Lower leg skin (tissue), 4 donors: ENCODE data around the gene RABL2A. TPM values are rescaled to one million over a fixed set of nuclear protein-coding genes. Genes with fewer than 3 reads are reported as not detected.
"Not testable (repeated sequence)": the region's sequence is repeated elsewhere in the genome, so short reads cannot be mapped to it uniquely, and the experiment has no call there.

Experiments
- DNase-seq, 2 donors: peaks; one replicate each; pipeline ENCODE4 v3.0.0-alpha.2; 2019; ENCODE audit warnings: low spot score in 2 of 2
- H3K4me3 ChIP-seq: fragments of 200-600 bp; sonication (generic); 2 replicates; pipeline ENCODE4 v1.5.1; 2017; ENCODE audit warnings: mild to moderate bottlenecking, low read depth; ENCODE audit not compliant: poor library complexity, severe bottlenecking
- WGBS, 2 donors: methylation state at CpG; one replicate each; pipeline ENCODE4 v1.1.5; 2018; 5-methylcytosine and 5-hydroxymethylcytosine counted together
- intact Hi-C: fragments of 100-400 bp; cut with DNase I; formaldehyde crosslinking; loops from one replicate; pipeline ENCODE4 v1.15.0; 2023; ENCODE audit warnings: low total_unique reads
- total RNA-seq, 4 donors: library from RNA; depleted of rRNA; stranded (reverse); fragments of >200 nt; gene quantifications; one replicate each; pipeline ENCODE4 v1.1.0, GENCODE V29; 2016
- TF ChIP-seq, protein P1 (sequence below), 3 donors: fragments of 450-650 bp; IDR thresholded peaks; one replicate each; pipeline ENCODE4 v1.5.1; 2016; ENCODE audit warnings: antibody characterized with exemption in 3 of 3, mild to moderate bottlenecking in 3 of 3, moderate library complexity in 2 of 3

RABL2A gene
- 10 to 100 TPM in 3 of 4 donors, 1 to 10 TPM in 1; 9.2 to 18.0 (median 12.1) TPM for total RNA-seq

DNA sequence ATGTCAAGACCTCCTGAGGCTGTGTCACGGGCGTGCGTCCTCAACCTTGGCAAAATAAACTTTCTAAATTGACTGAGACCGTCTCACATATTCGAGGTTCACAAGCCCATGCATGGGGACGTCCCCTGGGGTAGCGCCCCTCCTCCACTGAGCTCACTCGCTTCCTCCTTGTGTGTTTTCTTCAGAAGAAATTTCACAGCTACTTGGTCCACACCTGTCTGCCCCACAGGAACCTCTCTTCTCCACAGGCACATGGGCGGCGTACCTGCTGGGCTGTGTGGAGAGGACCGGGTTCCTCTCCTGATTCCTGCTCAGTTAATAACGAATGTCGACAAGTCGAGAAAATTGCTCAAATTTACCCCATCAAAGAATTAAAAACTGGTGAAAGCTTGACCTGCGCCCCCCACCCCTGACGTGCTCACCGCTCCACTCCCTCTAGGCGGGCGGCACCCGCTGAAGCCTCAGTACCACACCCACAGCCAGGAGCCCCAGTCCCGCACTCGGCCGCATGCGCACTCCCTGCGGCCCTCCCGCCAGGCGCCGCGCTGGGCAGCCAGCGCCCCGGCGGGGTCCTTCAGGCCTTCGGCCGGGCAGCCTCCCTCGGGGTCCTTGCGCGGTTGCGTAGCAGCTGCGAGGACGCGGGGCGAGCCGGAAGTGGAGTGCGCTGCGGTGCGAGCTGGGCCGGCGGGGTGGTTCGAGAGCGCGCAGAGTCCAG, at the start of gene RABL2A:
TSS of gene RABL2A (plus strand) at position 651 of the 715 bp plus-strand sequence. CDS start 1,341 bp downstream, outside the sequence.
- 0 to 1% methylated on average over 8 of the region's 51 CpGs for WGBS, 2 donors
- DNase-seq, result peak; percentile 68 to 96
- peak within 1 kb of the TSS; percentile 25 for H3K4me3 ChIP-seq
- intact Hi-C loops, result not testable (repeated sequence)

DNA sequence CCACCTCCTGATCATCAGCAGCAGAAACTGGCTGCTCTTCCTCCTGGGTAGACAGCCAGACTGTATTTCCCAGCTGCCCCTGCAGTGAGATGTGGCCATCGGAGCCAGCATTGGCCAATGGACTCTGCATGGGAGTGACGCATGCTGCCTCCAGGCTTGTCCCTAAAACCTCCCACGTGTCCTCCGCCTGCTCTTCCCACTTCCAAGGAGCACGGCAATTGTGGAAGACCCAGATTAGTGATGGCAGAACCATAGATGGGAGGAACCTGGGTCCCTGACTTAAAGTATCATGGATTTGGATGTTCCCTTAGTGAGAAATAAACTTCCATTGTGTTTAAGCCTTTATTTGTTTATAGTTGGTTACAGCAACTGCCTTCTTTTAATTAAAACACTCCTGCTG, 48.6 kb upstream of the RABL2A start:
- 15 to 20% methylated on average over 3 to 5 of the region's 5 CpGs for WGBS, 2 donors
- peak; percentile 60 to 87 for DNase-seq

DNA sequence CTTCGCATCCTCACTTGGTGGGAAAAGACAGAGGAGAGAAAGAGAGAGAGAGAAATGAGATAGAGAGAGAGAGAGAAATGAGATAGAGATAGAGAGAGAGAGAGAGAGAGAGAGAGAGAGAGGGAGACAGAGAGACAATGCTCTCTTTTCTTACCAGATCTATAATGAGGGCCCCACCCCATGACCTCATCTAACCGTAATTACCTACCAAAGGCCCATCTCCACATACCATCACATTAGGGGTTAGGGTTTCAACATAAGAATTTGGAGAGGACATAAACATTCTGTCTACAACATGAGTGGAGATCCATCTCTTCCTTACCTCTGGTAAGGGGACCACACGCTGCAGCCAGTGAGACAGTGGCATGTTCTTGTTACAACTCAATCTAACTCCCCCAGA, 44.6 kb upstream of the RABL2A start:
- WGBS, 2 donors, result 69 to 75% methylated on average over 3 of the region's 3 CpGs
- intact Hi-C loops, H3K4me3 ChIP-seq, DNase-seq: not testable (repeated sequence)

More for the DNA sequence above, 48.6 kb upstream of the RABL2A start:
- H3K4me3 ChIP-seq, intact Hi-C loops: not testable (repeated sequence)

DNA sequence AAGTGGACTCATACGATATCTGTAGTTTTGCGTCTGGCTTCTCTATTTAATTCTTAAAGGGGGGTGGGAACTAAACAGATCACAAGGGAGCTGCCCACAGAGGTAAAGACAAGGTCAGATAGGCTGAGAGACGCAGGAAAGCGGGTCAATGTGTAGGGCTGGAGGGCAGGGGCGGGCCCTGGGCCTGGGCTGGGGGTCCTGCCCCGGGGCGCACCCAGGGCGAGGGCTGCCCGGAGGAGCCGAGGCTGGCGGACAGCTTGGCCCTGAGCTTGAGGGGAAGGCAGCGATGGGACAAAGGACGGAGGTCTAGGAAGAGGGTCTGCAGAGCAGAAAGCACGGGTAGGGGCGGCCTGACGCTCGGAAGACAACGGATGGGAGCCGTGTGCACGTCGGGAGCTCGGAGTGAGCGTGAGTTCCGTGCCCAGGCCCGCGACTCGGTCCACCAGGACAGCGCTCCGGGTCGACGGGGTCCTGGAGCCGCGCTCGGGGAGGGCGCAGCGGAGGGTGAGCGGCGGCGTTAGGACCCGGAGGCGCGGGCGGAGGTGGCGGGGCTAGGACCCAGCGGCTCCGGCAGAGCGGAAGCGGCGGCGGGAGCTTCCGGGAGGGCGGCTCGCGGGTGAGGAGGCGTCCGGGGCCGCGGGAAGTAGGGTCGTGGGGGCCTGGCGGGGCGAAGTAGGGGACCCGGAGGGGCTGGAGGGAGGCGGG, 43.4 kb upstream of the RABL2A start:
- TF ChIP-seq, protein P1, sequence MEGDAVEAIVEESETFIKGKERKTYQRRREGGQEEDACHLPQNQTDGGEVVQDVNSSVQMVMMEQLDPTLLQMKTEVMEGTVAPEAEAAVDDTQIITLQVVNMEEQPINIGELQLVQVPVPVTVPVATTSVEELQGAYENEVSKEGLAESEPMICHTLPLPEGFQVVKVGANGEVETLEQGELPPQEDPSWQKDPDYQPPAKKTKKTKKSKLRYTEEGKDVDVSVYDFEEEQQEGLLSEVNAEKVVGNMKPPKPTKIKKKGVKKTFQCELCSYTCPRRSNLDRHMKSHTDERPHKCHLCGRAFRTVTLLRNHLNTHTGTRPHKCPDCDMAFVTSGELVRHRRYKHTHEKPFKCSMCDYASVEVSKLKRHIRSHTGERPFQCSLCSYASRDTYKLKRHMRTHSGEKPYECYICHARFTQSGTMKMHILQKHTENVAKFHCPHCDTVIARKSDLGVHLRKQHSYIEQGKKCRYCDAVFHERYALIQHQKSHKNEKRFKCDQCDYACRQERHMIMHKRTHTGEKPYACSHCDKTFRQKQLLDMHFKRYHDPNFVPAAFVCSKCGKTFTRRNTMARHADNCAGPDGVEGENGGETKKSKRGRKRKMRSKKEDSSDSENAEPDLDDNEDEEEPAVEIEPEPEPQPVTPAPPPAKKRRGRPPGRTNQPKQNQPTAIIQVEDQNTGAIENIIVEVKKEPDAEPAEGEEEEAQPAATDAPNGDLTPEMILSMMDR (IDR thresholded peaks at IDR 0.05), result peak in 1 of 3 donors; percentile 30
- intact Hi-C loops, result not testable (repeated sequence)
- peak; percentile 53 to 96 for DNase-seq
- peak overlapping the region; percentile 29 for H3K4me3 ChIP-seq
- 1 to 2% methylated on average over 38 to 40 of the region's 63 CpGs for WGBS, 2 donors

DNA sequence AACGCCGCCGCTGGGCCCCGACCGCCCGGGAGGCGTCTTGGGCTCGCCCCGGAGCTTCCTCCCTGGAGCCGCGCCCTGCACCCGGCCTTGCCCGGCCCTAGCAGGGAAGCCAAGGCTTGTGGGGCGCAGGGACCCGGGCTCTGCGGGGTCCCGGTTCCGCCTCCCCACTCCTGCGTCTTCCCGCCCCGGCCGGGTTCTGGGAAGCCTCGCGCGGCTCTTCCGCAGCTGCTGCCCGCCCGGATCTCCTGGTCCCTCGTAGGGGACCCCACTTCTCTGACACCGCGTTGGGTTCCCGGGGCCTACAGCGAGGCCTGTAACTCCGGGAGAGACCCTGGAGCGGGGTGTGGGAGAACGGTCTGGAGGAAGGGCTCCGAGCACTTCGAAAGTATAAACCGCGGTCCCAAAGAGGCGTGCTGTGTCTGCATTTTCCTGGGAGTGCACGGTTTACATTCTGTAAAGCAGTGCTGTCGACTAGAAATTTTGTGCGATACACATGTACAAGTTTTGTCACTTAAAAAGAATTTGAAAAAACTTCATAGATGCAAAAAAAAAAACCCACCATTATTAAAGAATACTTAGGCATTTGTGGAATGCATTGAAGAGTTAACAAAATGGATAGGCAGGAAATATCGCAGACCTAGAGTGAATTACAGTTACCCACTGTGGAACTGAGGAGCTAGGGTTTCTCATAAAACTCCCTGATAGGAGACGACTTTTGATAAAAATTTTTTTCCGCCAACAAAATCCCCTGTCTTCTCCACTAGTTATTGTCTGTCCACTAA, 42.6 kb upstream of the RABL2A start:
- intact Hi-C loops, DNase-seq: not testable (repeated sequence)
- WGBS, 2 donors, result 2% methylated on average over 19 to 27 of the region's 47 CpGs
- H3K4me3 ChIP-seq, result peak overlapping the region; percentile 66

DNA sequence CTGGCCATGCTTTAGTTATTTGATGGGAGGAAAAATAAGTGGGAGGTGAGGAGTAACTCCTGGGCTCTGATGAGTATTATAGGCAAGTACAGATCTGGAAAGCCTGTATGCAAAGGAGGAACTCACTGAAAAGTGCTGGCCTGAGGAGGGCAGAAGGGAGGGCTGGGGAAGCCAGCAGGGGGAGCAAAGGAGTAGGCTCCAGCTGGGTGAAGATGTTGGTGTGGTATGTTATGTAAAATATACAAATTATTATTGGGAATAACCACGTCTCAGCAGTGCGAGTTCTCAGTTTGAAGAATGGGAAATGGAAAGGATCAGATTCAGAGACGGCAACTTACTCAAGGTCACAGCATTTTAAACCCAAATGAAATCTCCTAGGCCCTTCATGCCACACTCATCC, 39.9 kb upstream of the RABL2A start:
- intact Hi-C loops, DNase-seq, H3K4me3 ChIP-seq: not testable (repeated sequence)
- 48 to 54% methylated on average over 3 of the region's 3 CpGs for WGBS, 2 donors

DNA sequence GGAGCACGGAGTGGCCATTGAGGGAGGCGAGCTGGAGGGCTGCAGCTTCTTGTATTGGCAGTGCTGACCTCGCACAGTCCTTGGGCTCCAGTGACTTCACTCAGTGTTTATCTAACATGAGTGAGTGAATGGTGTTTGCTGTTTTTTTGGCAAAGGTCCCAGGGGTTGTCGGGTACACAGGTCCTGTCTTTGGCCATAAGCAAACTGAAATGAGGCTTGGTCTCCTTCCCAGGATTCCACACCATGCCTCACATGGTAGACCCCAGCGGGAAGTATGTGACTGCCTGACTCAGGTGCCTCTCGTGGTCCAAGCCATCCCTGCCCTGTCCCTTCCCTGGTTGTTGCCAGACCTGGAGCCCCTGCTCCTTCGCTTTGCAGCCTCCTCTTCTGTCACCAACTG, 37.5 kb upstream of the RABL2A start:
- 94 to 97% methylated on average over 3 to 4 of the region's 7 CpGs for WGBS, 2 donors
- DNase-seq, H3K4me3 ChIP-seq, intact Hi-C loops: not testable (repeated sequence)

DNA sequence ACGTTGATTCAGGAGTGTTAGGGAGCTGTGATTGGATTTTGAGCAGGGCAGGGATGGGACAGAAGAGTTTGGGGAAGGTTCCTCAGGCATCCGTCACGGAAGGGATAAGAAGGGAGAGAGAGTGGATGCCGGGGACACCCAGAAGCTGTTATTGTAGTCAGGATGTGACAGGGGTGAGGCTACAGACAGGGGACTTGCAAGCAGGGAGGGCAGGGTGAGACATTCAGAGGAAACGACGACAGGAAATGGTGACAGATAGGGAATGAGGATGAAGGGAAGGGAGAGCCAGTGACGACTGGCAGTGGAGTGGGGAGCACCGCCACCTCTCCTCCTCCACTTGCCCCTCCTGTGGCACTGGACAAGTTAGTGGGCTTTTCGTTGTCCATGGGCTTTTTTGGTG, 35.1 kb upstream of the RABL2A start:
- DNase-seq, H3K4me3 ChIP-seq, intact Hi-C loops: not testable (repeated sequence)
- no CpG with 5 or more reads among the region's 9 CpGs for WGBS, 2 donors

DNA sequence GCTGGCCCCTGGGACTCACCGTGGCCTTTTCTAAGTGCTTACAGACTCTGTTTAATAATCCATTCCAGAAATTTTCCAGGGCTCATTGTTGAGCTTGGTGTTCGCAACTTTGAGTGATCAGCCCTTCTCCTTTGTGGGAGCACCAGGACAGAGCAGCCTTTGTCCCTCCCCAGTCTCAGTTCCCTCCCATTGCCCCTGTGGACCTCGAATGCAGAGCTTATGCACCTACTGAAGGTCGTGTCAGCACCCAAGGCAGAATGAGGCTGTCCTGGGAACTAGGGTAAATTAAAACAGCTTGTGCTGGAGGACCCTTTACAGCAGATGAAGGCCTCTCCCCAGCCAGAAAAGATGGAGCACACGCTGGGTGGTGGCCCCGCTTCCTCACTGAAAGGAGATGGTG, 33.8 kb upstream of the RABL2A start:
- H3K4me3 ChIP-seq, intact Hi-C loops, DNase-seq: not testable (repeated sequence)
- WGBS, 2 donors, result 61 to 70% methylated on average over 4 to 6 of the region's 6 CpGs

DNA sequence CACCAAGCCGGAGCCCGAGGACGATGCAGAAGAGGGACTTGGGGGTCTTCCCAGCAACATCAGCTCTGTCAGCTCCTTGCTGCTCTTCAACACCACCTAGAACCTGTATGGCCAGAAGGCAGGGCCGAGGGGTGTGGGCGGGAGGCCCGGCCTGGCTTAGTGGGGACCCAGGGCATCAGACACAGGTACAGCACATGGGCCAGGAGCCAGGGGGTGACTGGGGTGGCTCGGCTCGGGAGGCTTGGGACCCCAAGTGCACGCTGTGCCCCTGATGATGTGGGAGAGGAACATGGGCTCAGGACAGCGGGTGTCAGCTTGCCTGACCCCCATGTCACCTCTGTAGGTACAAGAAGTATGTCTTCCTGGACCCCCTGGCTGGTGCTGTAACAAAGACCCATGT, 31.3 kb upstream of the RABL2A start:
- intact Hi-C loops, H3K4me3 ChIP-seq, DNase-seq: not testable (repeated sequence)
- whole genome bisulfite sequencing, 2 donors, result 89 to 93% methylated on average over 5 to 7 of the region's 10 CpGs

DNA sequence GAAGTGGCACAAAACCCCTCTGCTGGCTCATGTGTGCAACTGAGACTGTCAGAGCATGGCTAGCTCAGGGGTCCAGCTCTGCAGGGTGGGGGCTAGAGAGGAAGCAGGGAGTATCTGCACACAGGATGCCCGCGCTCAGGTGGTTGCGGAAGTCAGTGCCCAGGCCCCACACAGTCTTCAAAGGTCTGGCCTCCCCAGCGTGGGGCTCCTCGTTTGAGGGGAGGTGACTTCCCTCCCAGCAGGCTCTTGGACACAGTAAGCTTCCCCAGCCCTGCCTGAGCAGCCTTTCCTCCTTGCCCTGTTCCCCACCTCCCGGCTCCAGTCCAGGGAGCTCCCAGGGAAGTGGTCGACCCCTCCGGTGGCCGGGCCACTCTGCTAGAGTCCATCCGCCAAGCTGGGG, 29.9 kb upstream of the RABL2A start:
- DNase-seq, intact Hi-C loops, H3K4me3 ChIP-seq: not testable (repeated sequence)
- WGBS, 2 donors, result 93 to 98% methylated on average over 3 to 7 of the region's 10 CpGs

DNA sequence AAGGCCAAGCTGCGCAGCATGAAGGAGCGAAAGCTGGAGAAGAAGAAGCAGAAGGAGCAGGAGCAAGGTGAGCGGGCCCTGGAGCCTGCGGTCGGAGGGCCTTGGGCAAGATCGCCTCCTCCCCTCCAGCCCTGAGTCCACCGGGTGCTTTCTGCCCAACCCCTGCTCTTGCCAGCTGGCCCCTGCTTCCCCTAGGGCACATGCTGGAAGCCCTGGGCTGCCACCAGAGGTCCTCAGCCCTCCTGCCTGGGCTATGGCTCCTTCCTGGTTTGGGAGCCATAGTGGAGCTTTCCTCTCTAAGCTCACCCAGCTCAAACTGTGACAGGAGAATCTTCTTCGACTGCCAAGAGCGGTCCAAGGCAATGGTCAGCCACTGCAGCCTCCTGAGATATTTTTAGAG, 29.5 kb upstream of the RABL2A start:
- H3K4me3 ChIP-seq, DNase-seq, intact Hi-C loops: not testable (repeated sequence)
- 100% methylated on average over 1 of the region's 9 CpGs; no CpG with 5 or more reads in 1 of the 2 donors for WGBS, 2 donors

DNA sequence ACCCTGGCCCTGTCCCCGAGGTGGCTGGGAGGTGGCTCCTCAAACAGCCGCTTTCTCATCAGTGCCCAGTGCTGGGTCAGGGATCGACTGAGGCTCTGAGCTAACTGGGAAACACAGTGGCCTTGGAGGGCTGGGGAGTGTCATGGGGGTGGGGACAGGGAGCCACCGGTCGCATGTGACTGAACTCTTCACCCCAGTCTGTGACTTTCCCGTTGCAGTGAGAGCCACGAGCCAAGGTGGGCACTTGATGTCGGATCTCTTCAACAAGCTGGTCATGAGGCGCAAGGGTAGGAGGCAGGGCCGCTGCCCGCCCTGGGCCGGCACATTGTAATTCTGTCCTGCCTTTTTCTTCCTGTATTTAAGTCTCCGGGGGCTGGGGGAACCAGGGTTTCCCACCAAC, 28.9 kb upstream of the RABL2A start:
- WGBS, 2 donors, result 76 to 85% methylated on average over 7 to 8 of the region's 13 CpGs
- H3K4me3 ChIP-seq, DNase-seq, intact Hi-C loops: not testable (repeated sequence)
